Liver (tissue), 9 donors: ENCODE data around the gene TXK. TPM values are rescaled to one million over a fixed set of nuclear protein-coding genes. Genes with fewer than 3 reads are reported as not detected.

Experiments
- DNase-seq: peaks from one replicate; pipeline ENCODE4 v3.0.0-alpha.2; 2017; ENCODE audit warnings: low spot score
- H3K27ac ChIP-seq, 2 donors: one replicate each; pipeline ENCODE4 v1.7.0; 2013; ENCODE audit warnings: inconsistent platforms in 2 of 2, low read length in 2 of 2, control low read depth in 1 of 2, low read depth in 1 of 2, mild to moderate bottlenecking in 1 of 2
- H3K27me3 ChIP-seq, 4 donors: one replicate each; pipeline versions ENCODE4 v1.6.1 to v1.7.0; 2013; ENCODE audit warnings: low read length in 3 of 4, inconsistent platforms in 1 of 4, mild to moderate bottlenecking in 1 of 4, moderate library complexity in 1 of 4; ENCODE audit not compliant: control insufficient read depth in 4 of 4, insufficient read depth in 4 of 4
- H3K36me3 ChIP-seq, 4 donors: one replicate each; pipeline versions ENCODE4 v1.6.1 to v1.7.0; 2013; ENCODE audit warnings: low read length in 3 of 4, mild to moderate bottlenecking in 3 of 4, low read depth in 1 of 4, moderate library complexity in 1 of 4; ENCODE audit not compliant: control insufficient read depth in 4 of 4, insufficient read depth in 3 of 4
- H3K4me1 ChIP-seq, 4 donors: one replicate each; pipeline versions ENCODE4 v1.6.1 to v1.7.0; 2013; ENCODE audit warnings: low read length in 3 of 4, mild to moderate bottlenecking in 3 of 4, moderate library complexity in 1 of 4; ENCODE audit not compliant: control insufficient read depth in 4 of 4, insufficient read depth in 4 of 4
- H3K4me3 ChIP-seq, 3 donors: one replicate each; pipeline versions ENCODE4 v1.6.1 to v1.7.0; 2013; ENCODE audit warnings: low read length in 3 of 3, control low read depth in 1 of 3, low read depth in 1 of 3, mild to moderate bottlenecking in 1 of 3
- H3K9ac ChIP-seq, 2 donors: one replicate each; pipeline ENCODE4 v1.7.0; 2013; ENCODE audit warnings: low read length in 2 of 2, mild to moderate bottlenecking in 2 of 2, moderate library complexity in 2 of 2, control low read depth in 1 of 2, low read depth in 1 of 2
- H3K9me3 ChIP-seq, 4 donors: one replicate each; pipeline versions ENCODE4 v1.6.1 to v1.7.0; 2013; ENCODE audit warnings: low read length in 3 of 4; ENCODE audit not compliant: control insufficient read depth in 4 of 4
- ATF3 ChIP-seq: IDR thresholded peaks from 2 replicates; pipeline ENCODE4 v1.6.1; 2016; ENCODE audit warnings: antibody characterized with exemption
- CTCF ChIP-seq: fragments of 150-350 bp; IDR thresholded peaks from 2 replicates; pipeline ENCODE4 v1.5.1; 2017; ENCODE audit warnings: improper control_type of control experiment, low read depth, low read length; ENCODE audit not compliant: missing input control
- EGR1 ChIP-seq, 2 donors: IDR thresholded peaks; 2 replicates each; pipeline ENCODE4 v1.6.1; 2016 to 2018; ENCODE audit warnings: antibody characterized with exemption in 2 of 2, low read depth in 2 of 2
- FOXA1 ChIP-seq: IDR thresholded peaks from 2 replicates; pipeline ENCODE4 v1.6.1; 2016; ENCODE audit warnings: antibody characterized with exemption
- FOXA2 ChIP-seq: IDR thresholded peaks from 2 replicates; pipeline ENCODE4 v1.6.1; 2016; ENCODE audit warnings: antibody characterized with exemption
- GABPA ChIP-seq, 2 donors: IDR thresholded peaks in 1 of 2; conservative IDR thresholded peaks in 1 of 2; 2 replicates each; pipeline ENCODE4 v1.6.1; 2016; ENCODE audit warnings: antibody characterized with exemption in 2 of 2, mild to moderate bottlenecking in 1 of 2, moderate library complexity in 1 of 2
- HNF4A ChIP-seq, 2 donors: conservative IDR thresholded peaks; 2 replicates each; pipeline ENCODE4 v1.6.1; 2016; ENCODE audit warnings: antibody characterized with exemption in 2 of 2, mild to moderate bottlenecking in 2 of 2
- HNF4G ChIP-seq: IDR thresholded peaks from 2 replicates; pipeline ENCODE4 v1.6.1; 2016; ENCODE audit warnings: antibody characterized with exemption
- JUND ChIP-seq, 2 donors: IDR thresholded peaks; 2 replicates each; pipeline ENCODE4 v1.6.1; 2016; ENCODE audit warnings: antibody characterized with exemption in 2 of 2
- MAX ChIP-seq: IDR thresholded peaks from 2 replicates; pipeline ENCODE4 v1.6.1; 2016; ENCODE audit warnings: antibody characterized with exemption
- NR2F2 ChIP-seq: IDR thresholded peaks from 2 replicates; pipeline ENCODE4 v1.6.1; 2016; ENCODE audit warnings: antibody characterized with exemption
- RAD21 ChIP-seq, 2 donors: IDR thresholded peaks; 2 replicates each; pipeline ENCODE4 v1.6.1; 2016; ENCODE audit warnings: antibody characterized with exemption in 2 of 2, mild to moderate bottlenecking in 2 of 2
- REST ChIP-seq: IDR thresholded peaks from 2 replicates; pipeline ENCODE4 v1.6.1; 2016; ENCODE audit warnings: antibody characterized with exemption, mild to moderate bottlenecking
- RXRA ChIP-seq, 2 donors: IDR thresholded peaks; 2 replicates each; pipeline ENCODE4 v1.6.1; 2017 to 2018; ENCODE audit warnings: antibody characterized with exemption in 2 of 2, mild to moderate bottlenecking in 1 of 2
- SP1 ChIP-seq: IDR thresholded peaks from 2 replicates; pipeline ENCODE4 v1.6.1; 2018; ENCODE audit warnings: antibody characterized with exemption, mild to moderate bottlenecking
- TAF1 ChIP-seq: conservative IDR thresholded peaks from 2 replicates; pipeline ENCODE4 v1.6.1; 2016; ENCODE audit warnings: antibody characterized with exemption, mild to moderate bottlenecking
- YY1 ChIP-seq: IDR thresholded peaks from 2 replicates; pipeline ENCODE4 v1.6.1; 2016; ENCODE audit warnings: antibody characterized with exemption, mild to moderate bottlenecking
- ZBTB33 ChIP-seq: IDR thresholded peaks from 2 replicates; pipeline ENCODE4 v1.6.1; 2016; ENCODE audit warnings: antibody characterized with exemption
- WGBS: extraction: QIAGEN DNeasy Blood & Tissue Kit; methylation state at CpG from one replicate; pipeline ENCODE4 v1.1.7; 2013; 5-methylcytosine and 5-hydroxymethylcytosine counted together
- polyA plus RNA-seq, 2 donors: library from polyadenylated mRNA; stranded (reverse) in 1 of 2; unstranded in 1 of 2; fragments of 200-250 nt in 1 of 2; fragments of >200 nt in 1 of 2; fragmentation: Nextera tagmentation in 1 of 2; extraction: Ambion mirVana in 1 of 2; gene quantifications; one replicate each; pipeline versions ENCODE4 v1.2.1 to v1.2.3, GENCODE V29; 2013 to 2015
- total RNA-seq, 2 donors: library from RNA; depleted of rRNA; stranded (reverse); fragments of >200 nt; gene quantifications; one replicate each; pipeline ENCODE4 v1.2.3, GENCODE V29; 2014
- donor health status: healthy.
- donor health status: healthy.
- donor health status: healthy.
- donor health status: healthy.
- donor health status: healthy.

The TXK gene
- total and polyA plus RNA-seq, 4 donors = 0.43 to 4.9 (median 1.4) TPM

- Histone ChIP-seq H3K9ac (no peak overlapping the region), H3K27ac (peak overlapping the region; percentile 38 to 54), H3K9me3 (no peaks in the 10 kb centered on the region), H3K4me3 (no peak overlapping the region), H3K36me3 (no peaks in the 10 kb centered on the region), H3K27me3 (no peaks in the 10 kb centered on the region), H3K4me1 (peaks cover 0 to 28% (median 15%) of the 10 kb centered on the region in 4 donors)
- WGBS = 25% methylated on average over 1 of the region's 1 CpG
- DNase-seq = no peak
- TF ChIP-seq FOXA1 (peak; percentile 33), FOXA2 (peak; percentile 62), MAX (peak; percentile 54), YY1 (peak; percentile 37), RAD21 (IDR thresholded peaks at IDR 0.05) (peak in 1 of 2 donors; percentile 27), CTCF (no peak), EGR1 (IDR thresholded peaks at IDR 0.05; ENCODE audit: low read depth in 2 of 2) (no peak), RXRA (IDR thresholded peaks at IDR 0.05) (peak in 1 of 2 donors; percentile 86), REST (peak; percentile 47), SP1 (peak; percentile 45), ATF3 (no peak), ZBTB33 (no peak), HNF4A (conservative IDR thresholded peaks at IDR 0.05) (peak; percentile 34 to 74), HNF4G (no peak), JUND (IDR thresholded peaks at IDR 0.05) (peak in 1 of 2 donors; percentile 70), TAF1 (no peak), NR2F2 (no peak)
Observed at GRCh38 chr4:48047896-48048295, 86.2 kb downstream of the TXK start.

GRCh38 chr4:48047421-48047844 lies 86.6 kb downstream of the TXK start:
- Histone ChIP-seq H3K9me3 (no peaks in the 10 kb centered on the region), H3K27me3 (no peaks in the 10 kb centered on the region), H3K9ac (peak overlapping the region in 1 of 2 donors; percentile 58), H3K4me3 (no peak overlapping the region), H3K36me3 (no peaks in the 10 kb centered on the region), H3K27ac (peak overlapping the region; percentile 38 to 54), H3K4me1 (peaks cover 0 to 32% (median 16%) of the 10 kb centered on the region in 4 donors)
- WGBS = 36% methylated on average over 3 of the region's 3 CpGs
- peak; percentile 7 for TF ChIP-seq REST
- no peak for TF ChIP-seq GABPA (IDR thresholded peaks at IDR 0.05 in 1 of 2, conservative IDR thresholded peaks at IDR 0.05 in 1 of 2)
- TF ChIP-seq HNF4A (conservative IDR thresholded peaks at IDR 0.05) = peak in 1 of 2 donors; percentile 19
- no peak for TF ChIP-seq RAD21 (IDR thresholded peaks at IDR 0.05)
- TF ChIP-seq FOXA1 = no peak
- no peak for TF ChIP-seq HNF4G
- no peak for DNase-seq
